C4-2B (cell line): Measurements from ENCODE around the gene LAMC3.

Experiments
- CTCF ChIP-seq: fragments of 450-650 bp; conservative IDR thresholded peaks from 2 replicates; pipeline ENCODE4 v1.5.1; 2017; ENCODE audit warnings: mild to moderate bottlenecking
- ZFX ChIP-seq: fragments of 450-650 bp; IDR thresholded peaks from 2 replicates; pipeline ENCODE4 v1.6.1; 2017

DNA sequence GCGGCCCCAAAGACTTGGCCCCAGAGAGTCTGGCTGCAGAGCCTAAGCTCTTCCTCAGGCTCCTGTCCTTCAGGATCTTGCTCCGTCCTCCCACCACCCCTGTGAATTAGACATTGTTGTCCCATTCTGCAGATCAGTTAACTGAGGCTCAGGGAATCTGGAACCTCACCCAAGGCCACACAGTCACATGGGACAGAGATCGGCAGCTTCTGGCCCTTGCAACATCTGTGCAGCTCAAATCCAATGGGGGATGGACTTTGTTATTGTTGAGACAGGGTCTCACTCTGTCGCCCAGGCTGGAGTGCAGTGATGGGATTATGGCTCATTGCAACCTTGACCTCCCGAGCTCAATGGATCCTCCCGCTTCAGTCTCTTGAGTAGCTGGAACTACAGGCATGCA, 23.9 kb upstream of the LAMC3 start:
- TF ChIP-seq CTCF (no peak), ZFX (no peak)
